ENCODE data around the gene CEP41.
A peak's percentile ranks its signal among the peaks of the same experiment; 100 is the strongest.

Gene CEP41

DNA sequence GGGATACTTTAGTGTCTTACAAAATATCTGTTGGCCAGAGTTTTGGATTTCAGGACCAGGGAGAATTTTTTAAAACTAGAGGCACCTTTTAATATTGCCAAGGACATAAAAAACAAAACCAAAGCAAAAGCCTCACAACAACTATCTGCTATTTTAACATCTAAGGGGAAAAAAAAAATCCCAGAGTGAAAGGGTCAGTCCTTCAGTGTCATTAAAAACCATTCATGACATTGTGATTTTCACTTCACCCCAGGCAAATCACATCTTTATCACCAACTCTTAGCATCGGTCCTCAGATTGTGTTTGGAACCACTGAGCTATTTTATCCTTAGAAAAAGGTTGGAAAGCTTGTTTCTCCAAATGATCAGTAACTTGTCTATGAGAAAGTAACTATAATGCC is 10.7 kb downstream of the CEP41 start:
- H3K27ac ChIP-seq (replicated peaks) = no peak overlapping the region
- H3K27me3 ChIP-seq (ENCODE audit: insufficient read depth, poor library complexity, severe bottlenecking) = no peaks in the 10 kb centered on the region
- no peak for DNase-seq (ENCODE audit: low read depth in 1 of 2, low spot score in 1 of 2)
- H3K4me3 ChIP-seq (replicated peaks; ENCODE audit: insufficient read depth, low read length) = no peak overlapping the region
- TF ChIP-seq, protein P1, sequence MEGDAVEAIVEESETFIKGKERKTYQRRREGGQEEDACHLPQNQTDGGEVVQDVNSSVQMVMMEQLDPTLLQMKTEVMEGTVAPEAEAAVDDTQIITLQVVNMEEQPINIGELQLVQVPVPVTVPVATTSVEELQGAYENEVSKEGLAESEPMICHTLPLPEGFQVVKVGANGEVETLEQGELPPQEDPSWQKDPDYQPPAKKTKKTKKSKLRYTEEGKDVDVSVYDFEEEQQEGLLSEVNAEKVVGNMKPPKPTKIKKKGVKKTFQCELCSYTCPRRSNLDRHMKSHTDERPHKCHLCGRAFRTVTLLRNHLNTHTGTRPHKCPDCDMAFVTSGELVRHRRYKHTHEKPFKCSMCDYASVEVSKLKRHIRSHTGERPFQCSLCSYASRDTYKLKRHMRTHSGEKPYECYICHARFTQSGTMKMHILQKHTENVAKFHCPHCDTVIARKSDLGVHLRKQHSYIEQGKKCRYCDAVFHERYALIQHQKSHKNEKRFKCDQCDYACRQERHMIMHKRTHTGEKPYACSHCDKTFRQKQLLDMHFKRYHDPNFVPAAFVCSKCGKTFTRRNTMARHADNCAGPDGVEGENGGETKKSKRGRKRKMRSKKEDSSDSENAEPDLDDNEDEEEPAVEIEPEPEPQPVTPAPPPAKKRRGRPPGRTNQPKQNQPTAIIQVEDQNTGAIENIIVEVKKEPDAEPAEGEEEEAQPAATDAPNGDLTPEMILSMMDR (IDR thresholded peaks at IDR 0.05; ENCODE audit: insufficient read depth, low read length) = no peak
- no peak for TF ChIP-seq POLR2AphosphoS5 (IDR thresholded peaks at IDR 0.05; ENCODE audit: low read depth)
- TF ChIP-seq, protein P2, sequence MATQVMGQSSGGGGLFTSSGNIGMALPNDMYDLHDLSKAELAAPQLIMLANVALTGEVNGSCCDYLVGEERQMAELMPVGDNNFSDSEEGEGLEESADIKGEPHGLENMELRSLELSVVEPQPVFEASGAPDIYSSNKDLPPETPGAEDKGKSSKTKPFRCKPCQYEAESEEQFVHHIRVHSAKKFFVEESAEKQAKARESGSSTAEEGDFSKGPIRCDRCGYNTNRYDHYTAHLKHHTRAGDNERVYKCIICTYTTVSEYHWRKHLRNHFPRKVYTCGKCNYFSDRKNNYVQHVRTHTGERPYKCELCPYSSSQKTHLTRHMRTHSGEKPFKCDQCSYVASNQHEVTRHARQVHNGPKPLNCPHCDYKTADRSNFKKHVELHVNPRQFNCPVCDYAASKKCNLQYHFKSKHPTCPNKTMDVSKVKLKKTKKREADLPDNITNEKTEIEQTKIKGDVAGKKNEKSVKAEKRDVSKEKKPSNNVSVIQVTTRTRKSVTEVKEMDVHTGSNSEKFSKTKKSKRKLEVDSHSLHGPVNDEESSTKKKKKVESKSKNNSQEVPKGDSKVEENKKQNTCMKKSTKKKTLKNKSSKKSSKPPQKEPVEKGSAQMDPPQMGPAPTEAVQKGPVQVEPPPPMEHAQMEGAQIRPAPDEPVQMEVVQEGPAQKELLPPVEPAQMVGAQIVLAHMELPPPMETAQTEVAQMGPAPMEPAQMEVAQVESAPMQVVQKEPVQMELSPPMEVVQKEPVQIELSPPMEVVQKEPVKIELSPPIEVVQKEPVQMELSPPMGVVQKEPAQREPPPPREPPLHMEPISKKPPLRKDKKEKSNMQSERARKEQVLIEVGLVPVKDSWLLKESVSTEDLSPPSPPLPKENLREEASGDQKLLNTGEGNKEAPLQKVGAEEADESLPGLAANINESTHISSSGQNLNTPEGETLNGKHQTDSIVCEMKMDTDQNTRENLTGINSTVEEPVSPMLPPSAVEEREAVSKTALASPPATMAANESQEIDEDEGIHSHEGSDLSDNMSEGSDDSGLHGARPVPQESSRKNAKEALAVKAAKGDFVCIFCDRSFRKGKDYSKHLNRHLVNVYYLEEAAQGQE (IDR thresholded peaks at IDR 0.05; ENCODE audit: insufficient replicate concordance, low read depth) = no peak
- TF ChIP-seq GABPA (IDR thresholded peaks at IDR 0.05; ENCODE audit: low read depth) = no peak
- no peak for TF ChIP-seq SPI1 (IDR thresholded peaks at IDR 0.05; ENCODE audit: borderline replicate concordance, low read depth)

DNA sequence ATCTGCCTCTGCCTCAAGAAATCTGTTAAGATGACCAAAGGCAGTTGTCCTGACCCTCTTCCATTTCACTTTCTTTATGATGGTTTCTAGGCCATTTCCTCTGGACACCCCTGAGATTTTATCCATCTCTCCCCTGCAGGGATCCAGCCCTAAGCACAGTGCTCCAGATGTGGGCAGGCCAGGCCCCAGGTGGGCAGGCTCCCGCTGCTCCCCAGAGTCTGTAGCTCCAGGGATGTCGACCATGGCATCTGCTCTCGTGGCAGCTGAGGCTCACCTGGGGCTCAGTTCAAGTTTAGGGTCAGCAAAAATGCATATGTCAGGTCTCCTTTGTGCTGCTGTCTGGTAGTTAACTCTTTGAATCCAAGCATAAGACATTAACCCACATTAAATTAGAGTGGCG is 11.8 kb downstream of the CEP41 start:
- Histone ChIP-seq H3K27ac (replicated peaks) (no peak overlapping the region), H3K27me3 (ENCODE audit: insufficient read depth, poor library complexity, severe bottlenecking) (no peaks in the 10 kb centered on the region), H3K4me3 (replicated peaks; ENCODE audit: insufficient read depth, low read length) (no peak overlapping the region)
- no peak for DNase-seq (ENCODE audit: low read depth in 1 of 2, low spot score in 1 of 2)
- TF ChIP-seq GABPA (IDR thresholded peaks at IDR 0.05; ENCODE audit: low read depth) = no peak
- TF ChIP-seq, protein P2 (IDR thresholded peaks at IDR 0.05; ENCODE audit: insufficient replicate concordance, low read depth) = no peak
- no peak for TF ChIP-seq POLR2AphosphoS5 (IDR thresholded peaks at IDR 0.05; ENCODE audit: low read depth)
- TF ChIP-seq SPI1 (IDR thresholded peaks at IDR 0.05; ENCODE audit: borderline replicate concordance, low read depth) = no peak
- TF ChIP-seq, protein P1 (IDR thresholded peaks at IDR 0.05; ENCODE audit: insufficient read depth, low read length) = no peak

DNA sequence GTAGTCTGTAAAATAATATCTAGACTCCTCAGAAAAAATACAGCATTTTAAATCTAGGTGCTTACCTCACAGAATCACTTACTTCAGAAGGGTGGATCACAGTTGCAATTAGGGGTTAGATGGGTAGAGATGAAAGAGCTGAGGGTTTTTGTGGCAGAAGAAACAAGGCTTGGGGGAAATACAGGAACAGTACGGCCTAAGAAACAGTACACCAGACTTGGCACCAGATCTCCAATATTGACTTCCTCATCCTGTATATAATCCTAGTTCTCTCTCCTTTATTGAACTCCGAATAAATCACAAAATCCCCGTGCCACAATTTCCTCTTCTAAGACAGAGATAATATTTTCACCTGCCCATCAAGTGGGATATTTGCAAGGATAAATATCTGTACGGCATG is 14.3 kb downstream of the CEP41 start:
- Histone ChIP-seq H3K27me3 (ENCODE audit: insufficient read depth, poor library complexity, severe bottlenecking) (no peaks in the 10 kb centered on the region), H3K27ac (replicated peaks) (no peak overlapping the region), H3K4me3 (replicated peaks; ENCODE audit: insufficient read depth, low read length) (no peak overlapping the region)
- TF ChIP-seq, protein P2 (IDR thresholded peaks at IDR 0.05; ENCODE audit: insufficient replicate concordance, low read depth) = no peak
- TF ChIP-seq, protein P1 (IDR thresholded peaks at IDR 0.05; ENCODE audit: insufficient read depth, low read length) = no peak
- TF ChIP-seq POLR2AphosphoS5 (IDR thresholded peaks at IDR 0.05; ENCODE audit: low read depth) (no peak), SPI1 (IDR thresholded peaks at IDR 0.05; ENCODE audit: borderline replicate concordance, low read depth) (peak; percentile 78)
- DNase-seq (ENCODE audit: low read depth in 1 of 2, low spot score in 1 of 2) = no peak
